ENCODE data around the gene APMAP. TPM values are rescaled to one million over a fixed set of nuclear protein-coding genes. Genes with fewer than 3 reads are reported as not detected.

APMAP gene
- total and polyA plus RNA-seq, 2 of the 13 experiments (the other 11 are each of a cell fraction or from before 2014, with no cell fraction given), result 168 to 214 TPM

GRCh38 chr20:24992487-24993205 lies at the start of gene APMAP (continued):
- TF ChIP-seq POGK (CRISPR knock-in tag; conservative IDR thresholded peaks at IDR 0.05) (peak; percentile 95), KLF12 (CRISPR knock-in tag; IDR thresholded peaks at IDR 0.05; ENCODE audit: borderline replicate concordance) (peak; percentile 91), KLF15 (CRISPR knock-in tag; IDR thresholded peaks at IDR 0.05; ENCODE audit: borderline replicate concordance) (peak; percentile 98), ZNF704 (CRISPR knock-in tag; IDR thresholded peaks at IDR 0.05; ENCODE audit: borderline replicate concordance) (peak; percentile 99), ZSCAN9 (CRISPR knock-in tag; IDR thresholded peaks at IDR 0.05; ENCODE audit: borderline replicate concordance) (peak; percentile 93), SOX6 (IDR thresholded peaks at IDR 0.05) (no peak), SOX6 (CRISPR knock-in tag; IDR thresholded peaks at IDR 0.05) (peak; percentile 85), KLF13 (CRISPR knock-in tag; IDR thresholded peaks at IDR 0.05) (no peak), ZNF772 (CRISPR knock-in tag; IDR thresholded peaks at IDR 0.05) (peak; percentile 92), CSRNP2 (CRISPR knock-in tag; conservative IDR thresholded peaks at IDR 0.05; ENCODE audit: low read depth) (no peak), TOPORS (CRISPR knock-in tag; IDR thresholded peaks at IDR 0.05) (peak; percentile 90; the same call in 1 of the 2 replicates), ZNF713 (CRISPR knock-in tag; IDR thresholded peaks at IDR 0.05) (peak; percentile 92; the same call in 1 of the 2 replicates), DNMT3B (CRISPR knock-in tag; conservative IDR thresholded peaks at IDR 0.05) (peak; percentile 93; the same call in 1 of the 2 replicates), ZBTB37 (CRISPR knock-in tag; IDR thresholded peaks at IDR 0.05) (0 out of 2 replicates have a peak, but pooled peaks have one; percentile 70), ZBTB46 (CRISPR knock-in tag; IDR thresholded peaks at IDR 0.05; ENCODE audit: borderline replicate concordance) (peak; percentile 23; the same call in 1 of the 2 replicates), ZNF510 (CRISPR knock-in tag; IDR thresholded peaks at IDR 0.05; ENCODE audit: low read depth) (peak; percentile 94; the same call in 1 of the 2 replicates), CBFB (CRISPR knock-in tag; IDR thresholded peaks at IDR 0.05) (peak; percentile 84; the same call in 1 of the 2 replicates), ZNF430 (CRISPR knock-in tag; IDR thresholded peaks at IDR 0.05) (peak; percentile 94), ZNF709 (CRISPR knock-in tag; IDR thresholded peaks at IDR 0.05) (peak; percentile 97), NRL (CRISPR knock-in tag; IDR thresholded peaks at IDR 0.05; ENCODE audit: borderline replicate concordance) (peak; percentile 94), MIER3 (CRISPR knock-in tag; IDR thresholded peaks at IDR 0.05; ENCODE audit: borderline replicate concordance) (peak; percentile 95)

Data from HepG2 (cell line).